OCI-LY1 (cell line): ENCODE measurements around the gene MXRA8.

Experiments
- H2AFZ ChIP-seq: fragments of 200-600 bp; sonication (generic), shearing (Covaris generic); 2 replicates; pipeline ENCODE4 v1.6.0; 2014; ENCODE audit warnings: antibody characterized with exemption, mild to moderate bottlenecking, low read length
- H3F3A ChIP-seq: fragments of 200-600 bp; sonication (generic), shearing (Covaris generic); 2 replicates; pipeline ENCODE4 v1.6.0; 2014; ENCODE audit warnings: mild to moderate bottlenecking, antibody characterized with exemption, low read length, moderate library complexity; ENCODE audit not compliant: insufficient read depth
- H3K27ac ChIP-seq: fragments of 200-600 bp; sonication (generic); 2 replicates; pipeline ENCODE4 v1.5.1; 2014; ENCODE audit warnings: low read length, mixed run types, mild to moderate bottlenecking, low read depth; ENCODE audit not compliant: poor library complexity, severe bottlenecking
- H3K27me3 ChIP-seq: fragments of 200-600 bp; sonication (generic); 2 replicates; pipeline ENCODE4 v1.6.0; 2014; ENCODE audit warnings: antibody characterized with exemption, mild to moderate bottlenecking, low read length, moderate library complexity; ENCODE audit not compliant: insufficient read depth
- H3K36me3 ChIP-seq: fragments of 200-600 bp; sonication (generic); 2 replicates; pipeline ENCODE4 v1.6.1; 2014; ENCODE audit warnings: mild to moderate bottlenecking, antibody characterized with exemption, low read length, moderate library complexity, mixed read lengths; ENCODE audit not compliant: insufficient read depth
- H3K4me1 ChIP-seq: fragments of 200-600 bp; sonication (generic); 2 replicates; pipeline ENCODE4 v1.5.1; 2014; ENCODE audit warnings: mild to moderate bottlenecking, low read length, moderate library complexity; ENCODE audit not compliant: insufficient read depth, severe bottlenecking
- H3K4me2 ChIP-seq: fragments of 200-600 bp; sonication (generic), shearing (Covaris generic); 2 replicates; pipeline ENCODE4 v1.6.1; 2014; ENCODE audit warnings: low read length
- H3K4me3 ChIP-seq: fragments of 200-600 bp; sonication (generic); 2 replicates; pipeline ENCODE4 v1.5.1; 2014; ENCODE audit warnings: low read length, low read depth, mild to moderate bottlenecking, mixed read lengths; ENCODE audit not compliant: poor library complexity, severe bottlenecking
- H3K79me2 ChIP-seq: fragments of 200-600 bp; shearing (Covaris generic); 2 replicates; pipeline ENCODE4 v1.6.1; 2016; ENCODE audit warnings: mixed run types, low read length, mixed read lengths; ENCODE audit not compliant: insufficient read depth
- H3K9ac ChIP-seq: fragments of 200-600 bp; sonication (generic), shearing (Covaris generic); 2 replicates; pipeline ENCODE4 v1.6.1; 2014; ENCODE audit warnings: mild to moderate bottlenecking, low read length, mixed read lengths
- H3K9me2 ChIP-seq: fragments of 200-600 bp; sonication (generic), shearing (Covaris generic); 2 replicates; pipeline ENCODE4 v1.6.1; 2014; ENCODE audit warnings: low read depth, mild to moderate bottlenecking, low read length, mixed read lengths
- H3K9me3 ChIP-seq: fragments of 200-600 bp; shearing (Covaris generic); 2 replicates; pipeline ENCODE4 v1.6.1; 2014; ENCODE audit warnings: low read length, mixed read lengths
- H4K20me1 ChIP-seq: fragments of 200-600 bp; sonication (generic), shearing (Covaris generic); 2 replicates; pipeline ENCODE4 v1.6.0; 2016; ENCODE audit warnings: mild to moderate bottlenecking, low read length; ENCODE audit not compliant: insufficient read depth
- CTCF ChIP-seq: fragments of 200-600 bp; sonication (generic), shearing (Covaris generic); IDR thresholded peaks from 2 replicates; pipeline ENCODE4 v1.5.1; 2017; ENCODE audit warnings: mild to moderate bottlenecking, antibody characterized with exemption, low read length, moderate library complexity, mixed read lengths
- EZH2 ChIP-seq: fragments of 200-600 bp; sonication (generic), shearing (Covaris generic); IDR thresholded peaks from 2 replicates; pipeline ENCODE4 v1.8.0; 2017; ENCODE audit warnings: borderline replicate concordance, mixed run types, mild to moderate bottlenecking, antibody characterized with exemption, low read length, moderate library complexity, mixed read lengths

Gene MXRA8

GRCh38 chr1:1313500-1314236 lies 44.7 kb downstream of the MXRA8 start:
- Histone ChIP-seq H2AFZ (no peak overlapping the region), H4K20me1 (no peaks in the 10 kb centered on the region), H3K4me3 (no peak overlapping the region), H3K9ac (no peak overlapping the region), H3K36me3 (peaks cover 73% of the 10 kb centered on the region), H3K9me2 (no peaks in the 10 kb centered on the region), H3F3A (no peaks in the 10 kb centered on the region), H3K4me2 (no peak overlapping the region), H3K9me3 (no peaks in the 10 kb centered on the region), H3K4me1 (peaks cover 16% of the 10 kb centered on the region), H3K79me2 (no peaks in the 10 kb centered on the region), H3K27ac (no peak overlapping the region), H3K27me3 (no peaks in the 10 kb centered on the region)
- no peak for TF ChIP-seq EZH2
- TF ChIP-seq CTCF = no peak

GRCh38 chr1:1312450-1313314 lies 45.7 kb downstream of the MXRA8 start:
- no peak overlapping the region for H3K9ac ChIP-seq
- peaks cover 68% of the 10 kb centered on the region for H3K36me3 ChIP-seq
- H3K27ac ChIP-seq = no peak overlapping the region
- peaks cover 16% of the 10 kb centered on the region for H3K4me1 ChIP-seq
- no peaks in the 10 kb centered on the region for H3K9me3 ChIP-seq
- H4K20me1 ChIP-seq = no peaks in the 10 kb centered on the region
- TF ChIP-seq EZH2 = no peak
- no peaks in the 10 kb centered on the region for H3K9me2 ChIP-seq
- no peak overlapping the region for H2AFZ ChIP-seq
- H3K27me3 ChIP-seq = no peaks in the 10 kb centered on the region
- no peak overlapping the region for H3K4me3 ChIP-seq
- no peaks in the 10 kb centered on the region for H3F3A ChIP-seq
- H3K4me2 ChIP-seq = no peak overlapping the region
- no peaks in the 10 kb centered on the region for H3K79me2 ChIP-seq

GRCh38 chr1:1311107-1312104 lies 46.9 kb downstream of the MXRA8 start:
- Histone ChIP-seq H3K4me1 (peaks cover 27% of the 10 kb centered on the region), H3K79me2 (no peaks in the 10 kb centered on the region), H3K27ac (no peak overlapping the region), H3K9me3 (no peaks in the 10 kb centered on the region), H4K20me1 (no peaks in the 10 kb centered on the region), H3K36me3 (peaks cover 59% of the 10 kb centered on the region), H3F3A (no peaks in the 10 kb centered on the region), H3K4me3 (no peak overlapping the region), H3K4me2 (no peak overlapping the region), H3K9ac (no peak overlapping the region), H2AFZ (no peak overlapping the region), H3K27me3 (no peaks in the 10 kb centered on the region), H3K9me2 (no peaks in the 10 kb centered on the region)
- TF ChIP-seq EZH2 (no peak), CTCF (no peak)
